WTC11 (cell line): ENCODE data around the gene ARHGEF10L. TPM values are rescaled to one million over a fixed set of nuclear protein-coding genes. Genes with fewer than 3 reads are reported as not detected.
A peak's percentile ranks its signal among the peaks of the same experiment; 100 is the strongest.

Source experiments
- ATAC-seq: fragments of 200-7000 bp; cut with Tn5 transposase; 2 replicates; pipeline ENCODE4 v1.10.0; 2021; ENCODE audit warnings: mild to moderate bottlenecking, moderate library complexity
- CTCF ChIA-PET: fragments of 300-600 bp; sonication (Branson Sonifier 250); formaldehyde crosslinking; loops from one replicate; lab custom pipeline; 2021; ENCODE audit warnings: antibody characterized with exemption; lab: Charles Lee
- POLR2A ChIA-PET: fragments of 350-600 bp; sonication (Branson Sonifier 250); formaldehyde crosslinking; loops from one replicate; lab custom pipeline; 2021; ENCODE audit warnings: antibody characterized with exemption; lab: Charles Lee
- DNase-seq: peaks from one replicate; pipeline ENCODE4 v3.0.0; 2021; ENCODE audit warnings: low spot score
- H3K27ac Mint-ChIP-seq: 2 replicates; pipeline ENCODE4 v1.8.0; 2021; ENCODE audit warnings: mixed read lengths
- H3K27me3 Mint-ChIP-seq: 2 replicates; pipeline ENCODE4 v1.8.0; 2021; ENCODE audit warnings: low read depth, mild to moderate bottlenecking, moderate library complexity, mixed read lengths
- H3K36me3 Mint-ChIP-seq: 2 replicates; pipeline ENCODE4 v1.8.0; 2021; ENCODE audit warnings: mixed read lengths
- H3K4me1 Mint-ChIP-seq: 2 replicates; pipeline ENCODE4 v1.8.0; 2022; ENCODE audit warnings: mixed read lengths
- H3K4me3 Mint-ChIP-seq: 2 replicates; pipeline ENCODE4 v1.8.0; 2021; ENCODE audit warnings: mild to moderate bottlenecking, moderate library complexity, mixed read lengths
- H3K9me3 Mint-ChIP-seq: 2 replicates; pipeline ENCODE4 v1.8.0; 2021; ENCODE audit warnings: mixed read lengths
- CREB1 ChIP-seq: sonication (generic); formaldehyde crosslinking; IDR thresholded peaks from 2 replicates; pipeline ENCODE4 v1.8.0; 2023; ENCODE audit warnings: mild to moderate bottlenecking, missing genetic modification reagents
- CREM ChIP-seq: sonication (generic); formaldehyde crosslinking; IDR thresholded peaks from 2 replicates; pipeline ENCODE4 v1.8.1; 2022; ENCODE audit warnings: mild to moderate bottlenecking, missing genetic modification reagents, moderate library complexity
- EMX1 ChIP-seq: fragments of 250-450 bp; sonication (Bioruptor Pico); IDR thresholded peaks from 2 replicates; pipeline ENCODE4 v1.8.0; 2021; ENCODE audit warnings: mild to moderate bottlenecking
- ERG ChIP-seq: fragments of 250-450 bp; sonication (Bioruptor Pico); IDR thresholded peaks from 2 replicates; pipeline ENCODE4 v1.8.0; 2021; ENCODE audit warnings: mild to moderate bottlenecking
- FOXJ3 ChIP-seq: sonication (generic); formaldehyde crosslinking; IDR thresholded peaks from 2 replicates; pipeline ENCODE4 v1.9.0; 2021; ENCODE audit warnings: missing genetic modification reagents, mild to moderate bottlenecking, borderline replicate concordance
- GABPB1 ChIP-seq: sonication (generic); formaldehyde crosslinking; IDR thresholded peaks from 2 replicates; pipeline ENCODE4 v1.8.1; 2023; ENCODE audit warnings: mild to moderate bottlenecking, missing genetic modification reagents
- GRHL2 ChIP-seq: fragments of 250-450 bp; sonication (Bioruptor Pico); IDR thresholded peaks from 2 replicates; pipeline ENCODE4 v1.8.0; 2022; ENCODE audit warnings: mild to moderate bottlenecking, moderate library complexity; ENCODE audit not compliant: insufficient replicate concordance, severe bottlenecking
- MAX ChIP-seq: sonication (generic); formaldehyde crosslinking; IDR thresholded peaks from 2 replicates; pipeline ENCODE4 v1.8.0; 2022; ENCODE audit warnings: mild to moderate bottlenecking, missing genetic modification reagents
- NFATC4 ChIP-seq: fragments of 250-450 bp; sonication (Bioruptor Pico); IDR thresholded peaks from 2 replicates; pipeline ENCODE4 v1.9.0; 2021; ENCODE audit warnings: mild to moderate bottlenecking
- NFE2L1 ChIP-seq: sonication (generic); formaldehyde crosslinking; IDR thresholded peaks from 2 replicates; pipeline ENCODE4 v1.8.1; 2023; ENCODE audit warnings: missing genetic modification reagents
- NR3C1 ChIP-seq: sonication (generic); formaldehyde crosslinking; conservative IDR thresholded peaks from 2 replicates; pipeline ENCODE4 v1.8.1; 2023; ENCODE audit warnings: low read depth, mild to moderate bottlenecking, missing genetic modification reagents
- PRDM15 ChIP-seq: sonication (generic); formaldehyde crosslinking; IDR thresholded peaks from 2 replicates; pipeline ENCODE4 v1.8.0; 2022; ENCODE audit warnings: missing genetic modification reagents
- RELA ChIP-seq: sonication (generic); formaldehyde crosslinking; IDR thresholded peaks from 2 replicates; pipeline ENCODE4 v1.8.1; 2022; ENCODE audit warnings: missing genetic modification reagents, mild to moderate bottlenecking, borderline replicate concordance
- RORB ChIP-seq: fragments of 250-450 bp; sonication (Bioruptor Pico); IDR thresholded peaks from 2 replicates; pipeline ENCODE4 v1.9.0; 2021; ENCODE audit warnings: mild to moderate bottlenecking
- SMAD4 ChIP-seq: sonication (generic); formaldehyde crosslinking; IDR thresholded peaks from 2 replicates; pipeline ENCODE4 v1.8.0; 2022; ENCODE audit warnings: mild to moderate bottlenecking, missing genetic modification reagents
- USF1 ChIP-seq: sonication (generic); formaldehyde crosslinking; IDR thresholded peaks from 2 replicates; pipeline ENCODE4 v1.8.0; 2022; ENCODE audit warnings: mild to moderate bottlenecking, missing genetic modification reagents
- ZNF281 ChIP-seq: sonication (generic); formaldehyde crosslinking; IDR thresholded peaks from 2 replicates; pipeline ENCODE4 v1.8.0; 2023; ENCODE audit warnings: mild to moderate bottlenecking, missing genetic modification reagents
- ZNF317 ChIP-seq: sonication (generic); formaldehyde crosslinking; IDR thresholded peaks from 2 replicates; pipeline ENCODE4 v1.8.1; 2023; ENCODE audit warnings: low read depth, mild to moderate bottlenecking, moderate library complexity, missing genetic modification reagents, borderline replicate concordance
- ZNF423 ChIP-seq: fragments of 250-450 bp; sonication (Bioruptor Pico); IDR thresholded peaks from 2 replicates; pipeline ENCODE4 v2.1.2; 2022; ENCODE audit warnings: mild to moderate bottlenecking, moderate library complexity
- ZNF671 ChIP-seq: fragments of 250-450 bp; sonication (Bioruptor Pico); IDR thresholded peaks from 2 replicates; pipeline ENCODE4 v1.8.0; 2021; ENCODE audit warnings: mild to moderate bottlenecking
- total RNA-seq: library from RNA; stranded (reverse); gene quantifications from 3 replicates; pipeline ENCODE4 v1.2.3, GENCODE V29; 2021

ARHGEF10L gene
- total RNA-seq, 1 experiment from 2014 or later = 34.4 TPM

- CTCF ChIA-PET = interaction anchor here (1.2 to 1.8 kb wide), 4 partner anchors 10 to 53 kb away, joined by 3 to 7 read pairs (median 4); no protein-coding TSS in a partner anchor
- no peak for TF ChIP-seq ZNF423 (CRISPR knock-in tag)
- no peak for TF ChIP-seq USF1 (CRISPR knock-in tag)
- TF ChIP-seq CREB1 (CRISPR knock-in tag) = no peak
- no peak for TF ChIP-seq ZNF317 (CRISPR knock-in tag)
- TF ChIP-seq CREM (CRISPR knock-in tag) = no peak
- TF ChIP-seq RELA (CRISPR knock-in tag) = no peak
- no peak for TF ChIP-seq MAX
- peaks cover 22% of the 10 kb centered on the region for H3K36me3 Mint-ChIP-seq
- no peak overlapping the region for H3K4me3 Mint-ChIP-seq
- DNase-seq = no peak
- POLR2A ChIA-PET = no interaction called here
- ATAC-seq = no peak
- H3K4me1 Mint-ChIP-seq = no peaks in the 10 kb centered on the region
- H3K27ac Mint-ChIP-seq = no peak overlapping the region
- H3K9me3 Mint-ChIP-seq = peaks cover 30% of the 10 kb centered on the region
- H3K27me3 Mint-ChIP-seq = peaks cover 15% of the 10 kb centered on the region
Observed at GRCh38 chr1:17713993-17714392, 174.5 kb downstream of the ARHGEF10L start.

GRCh38 chr1:17717594-17718535 is 178.4 kb downstream of the ARHGEF10L start:
- Mint-ChIP-seq H3K4me3 (no peak overlapping the region), H3K36me3 (no peaks in the 10 kb centered on the region), H3K4me1 (no peaks in the 10 kb centered on the region), H3K9me3 (no peaks in the 10 kb centered on the region), H3K27me3 (peaks cover 6% of the 10 kb centered on the region), H3K27ac (0 out of 2 replicates have a peak overlapping the region, but pooled peaks have one; percentile 24)
- TF ChIP-seq NFATC4 (CRISPR knock-in tag) (no peak), ERG (CRISPR knock-in tag) (no peak), EMX1 (no peak), FOXJ3 (CRISPR knock-in tag) (no peak), NFE2L1 (CRISPR knock-in tag) (no peak), RORB (no peak), GABPB1 (CRISPR knock-in tag) (no peak), GRHL2 (CRISPR knock-in tag) (no peak), ZNF671 (CRISPR knock-in tag) (no peak), ZNF281 (no peak), NR3C1 (no peak), SMAD4 (CRISPR knock-in tag) (no peak), PRDM15 (CRISPR knock-in tag) (no peak)
- POLR2A ChIA-PET = no interaction called here
- ATAC-seq = no peak
- CTCF ChIA-PET = interaction anchor here (0.5 to 1.4 kb wide), 3 partner anchors 57 to 135 kb away, joined by 3 to 4 read pairs (median 4); no protein-coding TSS in a partner anchor
- no peak for DNase-seq
